Measurements from ENCODE around the gene MAPK9. TPM values are rescaled to one million over a fixed set of nuclear protein-coding genes. Genes with fewer than 3 reads are reported as not detected.

The MAPK9 gene
- total and polyA plus RNA-seq, 9 of the 15 experiments (the other 6 are each of a cell fraction or from before 2014, with no cell fraction given) = 4.8 to 58.0 (median 29.9) TPM

- Histone ChIP-seq H3K27me3 (ENCODE audit: control insufficient read depth in 2 of 2, insufficient read depth in 2 of 2, low read length in 2 of 2) (peaks cover 4 to 54% of the 10 kb centered on the region in 2 experiments; a peak in 4 of 5 replicates), H2AFZ (ENCODE audit: low read depth, low read length) (no peak overlapping the region), H3K9ac (ENCODE audit: insufficient read depth in 1 of 2, low read depth in 2 of 2, low read length in 2 of 2) (no peak overlapping the region; a peak in 1 of 4 replicates), H3K79me2 (ENCODE audit: control insufficient read depth, insufficient read depth, low read length) (no peaks in the 10 kb centered on the region), H3K4me2 (ENCODE audit: insufficient read depth, low read length) (no peak overlapping the region), H4K20me1 (replicated peaks; ENCODE audit: control insufficient read depth, insufficient read depth, low read length) (no peaks in the 10 kb centered on the region), H3K9me3 (replicated peaks; ENCODE audit: control insufficient read depth, insufficient read depth, low read depth, low read length) (no peaks in the 10 kb centered on the region), H3K9me1 (ENCODE audit: control insufficient read depth, insufficient read depth, low read length) (peaks cover 4% of the 10 kb centered on the region), H3K36me3 (ENCODE audit: control insufficient read depth, insufficient read depth, low read length) (no peaks in the 10 kb centered on the region), H3K4me3 (no peak overlapping the region), H3K4me1 (replicated peaks in 1 of 2; ENCODE audit: control insufficient read depth in 2 of 2, insufficient read depth in 2 of 2, low read length in 2 of 2) (peaks cover 5 to 26% of the 10 kb centered on the region in 2 experiments; a peak in 4 of 5 replicates), H3K27ac (ENCODE audit: extremely low read depth, low read depth, low read length) (no peak overlapping the region)
- FAIRE-seq (no peak), ATAC-seq (no peak), DNase-seq (ENCODE audit: extremely low read depth in 1 of 4, low spot score in 3 of 4) (no peak)
- no TSS peak for BruUV-seq (replicated peaks)
- 6% methylated on average over 19 of the region's 21 CpGs for WGBS (ENCODE audit: insufficient coverage, low coverage, missing lambda C conversion rate)
- ChIA-PET CTCF (ENCODE audit: low intra/inter-chr PET ratio) (no interaction called here), POLR2A (no interaction called here)
- TF ChIP-seq SAFB2 (IDR thresholded peaks at IDR 0.05; ENCODE audit: borderline replicate concordance, low read depth, low read length, severe bottlenecking) (no peak), MECOM (CRISPR knock-in tag; IDR thresholded peaks at IDR 0.05) (no peak), GATAD2B (IDR thresholded peaks at IDR 0.05; ENCODE audit: borderline replicate concordance) (no peak), MCM5 (IDR thresholded peaks at IDR 0.05; ENCODE audit: low read depth) (no peak), MYBL2 (IDR thresholded peaks at IDR 0.05; ENCODE audit: low read depth) (no peak), MYBL2 (CRISPR knock-in tag; IDR thresholded peaks at IDR 0.05; ENCODE audit: borderline replicate concordance) (no peak), HSF4 (CRISPR knock-in tag; IDR thresholded peaks at IDR 0.05; ENCODE audit: borderline replicate concordance) (no peak), MEF2D (tag; conservative IDR thresholded peaks at IDR 0.05; ENCODE audit: low read depth) (no peak), RBM25 (IDR thresholded peaks at IDR 0.05; ENCODE audit: low read depth, low read length, severe bottlenecking) (no peak), ZNF655 (CRISPR knock-in tag; IDR thresholded peaks at IDR 0.05) (no peak), GMEB1 (CRISPR knock-in tag; IDR thresholded peaks at IDR 0.05) (no peak), PHTF2 (CRISPR knock-in tag; IDR thresholded peaks at IDR 0.05) (no peak), CC2D1A (IDR thresholded peaks at IDR 0.05) (no peak), ZNF668 (CRISPR knock-in tag; IDR thresholded peaks at IDR 0.05) (no peak), POLR2H (tag; IDR thresholded peaks at IDR 0.05; ENCODE audit: low read depth) (no peak)
- intact Hi-C loops (cut with micrococcal nuclease) (no loop called here), in situ Hi-C loops (cut with MboI) (no loop called here)
Measured at GRCh38 chr5:180214870-180215770, 76.8 kb downstream of the MAPK9 start.

Measured in K562 (cell line).